SK-N-SH treated with all-trans-retinoic acid at 6 μM for 48 hours (cell line): ENCODE measurements around the gene PARK7.

Experiments
- RARB ChIP-seq: fragments of 250-450 bp; sonication (Bioruptor Pico); IDR thresholded peaks from 2 replicates; pipeline ENCODE4 v1.8.0; 2021; ENCODE audit warnings: mild to moderate bottlenecking, moderate library complexity
- ZC3H10 ChIP-seq: fragments of 250-450 bp; sonication (Bioruptor Pico); IDR thresholded peaks from 2 replicates; pipeline ENCODE4 v1.5.1; 2021; ENCODE audit warnings: mild to moderate bottlenecking, moderate library complexity
- ZFP30 ChIP-seq: fragments of 450-650 bp; formaldehyde crosslinking; IDR thresholded peaks from 2 replicates; pipeline ENCODE4 v1.5.0; 2022; ENCODE audit warnings: mild to moderate bottlenecking, moderate library complexity
- TF ChIP-seq, protein P1 (sequence below): fragments of 250-450 bp; sonication (Bioruptor Pico); IDR thresholded peaks from 2 replicates; pipeline ENCODE4 v1.5.0; 2020; ENCODE audit warnings: mild to moderate bottlenecking, moderate library complexity

DNA sequence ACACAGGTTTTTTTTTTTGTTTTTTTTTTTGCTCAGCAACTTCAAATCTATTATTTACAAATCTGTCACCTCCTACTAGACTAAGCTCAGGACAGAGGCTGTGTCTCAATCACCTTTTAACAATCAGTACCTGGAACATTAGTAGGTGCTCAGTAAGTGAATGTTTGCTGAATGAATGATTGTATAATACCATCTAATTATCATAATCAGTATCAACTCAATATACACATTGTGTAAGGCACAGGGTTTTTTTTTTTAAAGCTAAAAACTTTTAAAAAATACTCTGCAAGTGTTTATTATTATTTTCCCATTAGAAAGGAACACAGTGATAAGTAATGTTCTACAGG lies 55.4 kb downstream of the PARK7 start:
- no peak for TF ChIP-seq ZFP30 (CRISPR knock-in tag)
- TF ChIP-seq, protein P1, sequence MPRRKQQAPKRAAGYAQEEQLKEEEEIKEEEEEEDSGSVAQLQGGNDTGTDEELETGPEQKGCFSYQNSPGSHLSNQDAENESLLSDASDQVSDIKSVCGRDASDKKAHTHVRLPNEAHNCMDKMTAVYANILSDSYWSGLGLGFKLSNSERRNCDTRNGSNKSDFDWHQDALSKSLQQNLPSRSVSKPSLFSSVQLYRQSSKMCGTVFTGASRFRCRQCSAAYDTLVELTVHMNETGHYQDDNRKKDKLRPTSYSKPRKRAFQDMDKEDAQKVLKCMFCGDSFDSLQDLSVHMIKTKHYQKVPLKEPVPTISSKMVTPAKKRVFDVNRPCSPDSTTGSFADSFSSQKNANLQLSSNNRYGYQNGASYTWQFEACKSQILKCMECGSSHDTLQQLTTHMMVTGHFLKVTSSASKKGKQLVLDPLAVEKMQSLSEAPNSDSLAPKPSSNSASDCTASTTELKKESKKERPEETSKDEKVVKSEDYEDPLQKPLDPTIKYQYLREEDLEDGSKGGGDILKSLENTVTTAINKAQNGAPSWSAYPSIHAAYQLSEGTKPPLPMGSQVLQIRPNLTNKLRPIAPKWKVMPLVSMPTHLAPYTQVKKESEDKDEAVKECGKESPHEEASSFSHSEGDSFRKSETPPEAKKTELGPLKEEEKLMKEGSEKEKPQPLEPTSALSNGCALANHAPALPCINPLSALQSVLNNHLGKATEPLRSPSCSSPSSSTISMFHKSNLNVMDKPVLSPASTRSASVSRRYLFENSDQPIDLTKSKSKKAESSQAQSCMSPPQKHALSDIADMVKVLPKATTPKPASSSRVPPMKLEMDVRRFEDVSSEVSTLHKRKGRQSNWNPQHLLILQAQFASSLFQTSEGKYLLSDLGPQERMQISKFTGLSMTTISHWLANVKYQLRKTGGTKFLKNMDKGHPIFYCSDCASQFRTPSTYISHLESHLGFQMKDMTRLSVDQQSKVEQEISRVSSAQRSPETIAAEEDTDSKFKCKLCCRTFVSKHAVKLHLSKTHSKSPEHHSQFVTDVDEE (CRISPR knock-in tag): no peak
- no peak for TF ChIP-seq RARB
- no peak for TF ChIP-seq ZC3H10 (CRISPR knock-in tag)
